Myocyte (in vitro differentiated cells): ENCODE results near the gene KDM6B. TPM values are rescaled to one million over a fixed set of nuclear protein-coding genes. Genes with fewer than 3 reads are reported as not detected.
"Not testable (repeated sequence)": the region's sequence is repeated elsewhere in the genome, so short reads cannot be mapped to it uniquely, and the experiment has no call there.

Experiments
- DNase-seq: peaks from one replicate; pipeline ENCODE4 v3.0.0-alpha.2; 2012; ENCODE audit warnings: low read depth
- total RNA-seq: library from RNA; depleted of rRNA; stranded (reverse); fragments of >200 nt; gene quantifications from 2 replicates; pipeline ENCODE4 v1.2.3, GENCODE V29; 2014

The KDM6B gene
- total RNA-seq, 1 donor from 2014 or later, result 3.9 TPM

DNA sequence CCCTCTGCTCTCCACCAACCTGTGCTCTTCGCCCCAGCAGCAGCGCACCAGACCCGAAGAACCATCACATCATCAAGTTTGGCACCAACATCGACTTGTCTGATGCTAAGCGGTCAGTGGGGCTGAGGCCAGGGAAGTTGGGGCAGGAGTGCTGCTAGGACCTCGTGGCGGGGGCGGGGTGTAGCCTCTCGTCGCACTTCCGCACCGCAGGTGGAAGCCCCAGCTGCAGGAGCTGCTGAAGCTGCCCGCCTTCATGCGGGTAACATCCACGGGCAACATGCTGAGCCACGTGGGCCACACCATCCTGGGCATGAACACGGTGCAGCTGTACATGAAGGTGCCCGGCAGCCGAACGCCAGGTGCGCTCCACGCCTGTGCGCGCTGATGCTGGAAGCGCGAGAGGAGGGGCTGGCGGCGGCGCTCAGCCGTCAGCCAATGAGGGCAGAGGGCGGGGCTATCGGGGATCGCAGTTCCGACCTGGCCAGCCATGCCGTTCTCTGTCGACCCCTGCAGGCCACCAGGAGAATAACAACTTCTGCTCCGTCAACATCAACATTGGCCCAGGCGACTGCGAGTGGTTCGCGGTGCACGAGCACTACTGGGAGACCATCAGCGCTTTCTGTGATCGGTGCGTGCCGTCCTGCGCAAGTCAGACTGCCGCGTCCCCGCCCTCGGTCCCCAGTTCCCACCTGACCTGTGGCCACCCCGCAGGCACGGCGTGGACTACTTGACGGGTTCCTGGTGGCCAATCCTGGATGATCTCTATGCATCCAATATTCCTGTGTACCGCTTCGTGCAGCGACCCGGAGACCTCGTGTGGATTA lies 17.6 kb downstream of the KDM6B start:
- DNase-seq, result peak; percentile 74

DNA sequence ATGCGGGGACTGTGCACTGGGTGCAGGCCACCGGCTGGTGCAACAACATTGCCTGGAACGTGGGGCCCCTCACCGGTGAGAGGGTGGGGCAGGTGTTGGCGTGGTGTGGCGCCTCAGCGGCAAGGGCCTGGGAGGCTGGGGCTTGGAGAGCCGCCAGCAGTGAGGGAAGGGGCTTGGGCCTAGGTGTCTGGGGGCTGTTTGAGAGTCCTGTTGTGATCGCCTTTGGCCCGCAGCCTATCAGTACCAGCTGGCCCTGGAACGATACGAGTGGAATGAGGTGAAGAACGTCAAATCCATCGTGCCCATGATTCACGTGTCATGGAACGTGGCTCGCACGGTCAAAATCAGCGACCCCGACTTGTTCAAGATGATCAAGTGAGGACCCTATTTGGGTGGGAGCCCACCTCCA lies 18.2 kb downstream of the KDM6B start:
- DNase-seq, result no peak

DNA sequence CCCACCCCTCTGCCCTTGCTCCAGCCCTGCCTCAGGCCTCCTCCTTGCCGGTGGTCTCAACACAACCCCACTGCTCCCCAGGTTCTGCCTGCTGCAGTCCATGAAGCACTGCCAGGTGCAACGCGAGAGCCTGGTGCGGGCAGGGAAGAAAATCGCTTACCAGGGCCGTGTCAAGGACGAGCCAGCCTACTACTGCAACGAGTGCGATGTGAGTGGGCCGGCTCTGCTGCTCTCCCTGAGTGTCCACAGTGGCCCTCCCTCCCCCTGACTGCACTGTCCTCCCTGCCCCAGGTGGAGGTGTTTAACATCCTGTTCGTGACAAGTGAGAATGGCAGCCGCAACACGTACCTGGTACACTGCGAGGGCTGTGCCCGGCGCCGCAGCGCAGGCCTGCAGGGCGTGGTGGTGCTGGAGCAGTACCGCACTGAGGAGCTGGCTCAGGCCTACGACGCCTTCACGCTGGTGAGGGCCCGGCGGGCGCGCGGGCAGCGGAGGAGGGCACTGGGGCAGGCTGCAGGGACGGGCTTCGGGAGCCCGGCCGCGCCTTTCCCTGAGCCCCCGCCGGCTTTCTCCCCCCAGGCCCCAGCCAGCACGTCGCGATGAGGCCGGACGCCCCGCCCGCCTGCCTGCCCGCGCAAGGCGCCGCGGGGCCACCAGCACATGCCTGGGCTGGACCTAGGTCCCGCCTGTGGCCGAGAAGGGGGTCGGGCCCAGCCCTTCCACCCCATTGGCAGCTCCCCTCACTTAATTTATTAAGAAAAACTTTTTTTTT lies 19.1 kb downstream of the KDM6B start:
- no peak for DNase-seq

DNA sequence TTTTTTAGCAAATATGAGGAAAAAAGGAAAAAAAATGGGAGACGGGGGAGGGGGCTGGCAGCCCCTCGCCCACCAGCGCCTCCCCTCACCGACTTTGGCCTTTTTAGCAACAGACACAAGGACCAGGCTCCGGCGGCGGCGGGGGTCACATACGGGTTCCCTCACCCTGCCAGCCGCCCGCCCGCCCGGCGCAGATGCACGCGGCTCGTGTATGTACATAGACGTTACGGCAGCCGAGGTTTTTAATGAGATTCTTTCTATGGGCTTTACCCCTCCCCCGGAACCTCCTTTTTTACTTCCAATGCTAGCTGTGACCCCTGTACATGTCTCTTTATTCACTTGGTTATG lies 19.6 kb downstream of the KDM6B start:
- DNase-seq, result no peak

DNA sequence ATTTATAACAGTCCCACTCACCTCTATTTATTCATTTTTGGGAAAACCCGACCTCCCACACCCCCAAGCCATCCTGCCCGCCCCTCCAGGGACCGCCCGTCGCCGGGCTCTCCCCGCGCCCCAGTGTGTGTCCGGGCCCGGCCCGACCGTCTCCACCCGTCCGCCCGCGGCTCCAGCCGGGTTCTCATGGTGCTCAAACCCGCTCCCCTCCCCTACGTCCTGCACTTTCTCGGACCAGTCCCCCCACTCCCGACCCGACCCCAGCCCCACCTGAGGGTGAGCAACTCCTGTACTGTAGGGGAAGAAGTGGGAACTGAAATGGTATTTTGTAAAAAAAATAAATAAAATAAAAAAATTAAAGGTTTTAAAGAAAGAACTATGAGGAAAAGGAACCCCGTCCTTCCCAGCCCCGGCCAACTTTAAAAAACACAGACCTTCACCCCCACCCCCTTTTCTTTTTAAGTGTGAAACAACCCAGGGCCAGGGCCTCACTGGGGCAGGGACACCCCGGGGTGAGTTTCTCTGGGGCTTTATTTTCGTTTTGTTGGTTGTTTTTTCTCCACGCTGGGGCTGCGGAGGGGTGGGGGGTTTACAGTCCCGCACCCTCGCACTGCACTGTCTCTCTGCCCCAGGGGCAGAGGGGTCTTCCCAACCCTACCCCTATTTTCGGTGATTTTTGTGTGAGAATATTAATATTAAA lies 20.2 kb downstream of the KDM6B start:
- DNase-seq, result no peak

DNA sequence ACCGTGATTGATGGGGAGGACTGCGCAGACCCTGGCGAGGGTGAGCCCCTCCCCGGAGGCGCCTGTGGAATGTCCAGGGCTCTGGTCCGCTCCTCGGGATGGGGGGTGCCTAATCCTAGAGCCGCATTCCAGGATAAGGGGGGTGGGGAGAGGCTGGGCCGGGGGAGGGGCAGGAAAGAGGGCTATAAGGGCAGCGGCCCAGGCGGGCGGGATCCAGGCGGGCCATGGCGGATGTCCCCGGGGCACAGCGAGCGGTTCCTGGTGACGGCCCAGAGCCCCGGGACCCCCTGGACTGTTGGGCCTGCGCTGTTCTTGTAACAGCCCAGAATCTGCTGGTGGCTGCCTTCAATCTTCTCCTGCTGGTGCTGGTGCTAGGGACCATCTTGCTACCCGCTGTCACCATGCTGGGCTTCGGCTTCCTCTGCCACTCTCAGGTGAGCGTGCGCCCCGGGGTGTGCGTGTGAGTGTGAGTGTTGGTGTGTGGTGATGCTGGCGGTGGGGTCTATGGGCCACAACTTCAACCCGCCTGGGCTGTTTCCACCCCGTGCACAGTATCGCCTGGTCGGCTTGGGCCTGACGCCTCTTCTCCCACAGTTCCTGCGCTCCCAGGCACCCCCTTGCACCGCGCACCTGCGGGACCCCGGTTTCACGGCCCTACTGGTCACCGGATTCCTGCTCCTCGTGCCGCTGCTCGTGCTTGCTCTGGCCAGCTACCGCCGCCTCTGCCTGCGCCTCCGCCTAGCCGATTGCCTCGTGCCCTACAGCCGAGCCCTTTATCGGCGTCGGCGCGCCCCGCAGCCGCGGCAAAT lies 21.0 kb downstream of the KDM6B start, which contains the start of gene TMEM88:
Gene TMEM88 (plus strand): TSS at position 216 of the 809 bp plus-strand sequence. CDS start 9 bp downstream, at position 225.
- DNase-seq, result no peak

DNA sequence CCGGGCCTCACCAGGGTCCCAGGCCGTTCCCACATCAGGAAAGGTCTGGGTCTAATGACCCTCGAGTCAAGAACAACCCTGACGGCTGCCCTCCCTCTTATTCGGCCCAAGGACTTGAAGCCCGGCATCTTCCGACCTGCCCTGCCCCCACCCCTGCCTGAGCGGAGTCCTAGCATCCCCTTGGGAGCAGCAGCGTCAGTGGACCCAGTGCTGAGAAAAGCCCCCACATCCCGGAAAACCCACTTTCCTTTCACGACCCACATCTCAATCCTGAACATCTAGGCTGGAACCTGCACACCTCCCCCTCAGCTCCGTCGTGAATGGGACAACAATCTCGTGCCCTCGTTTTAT lies 21.6 kb downstream of the KDM6B start:
- DNase-seq, result no peak

DNA sequence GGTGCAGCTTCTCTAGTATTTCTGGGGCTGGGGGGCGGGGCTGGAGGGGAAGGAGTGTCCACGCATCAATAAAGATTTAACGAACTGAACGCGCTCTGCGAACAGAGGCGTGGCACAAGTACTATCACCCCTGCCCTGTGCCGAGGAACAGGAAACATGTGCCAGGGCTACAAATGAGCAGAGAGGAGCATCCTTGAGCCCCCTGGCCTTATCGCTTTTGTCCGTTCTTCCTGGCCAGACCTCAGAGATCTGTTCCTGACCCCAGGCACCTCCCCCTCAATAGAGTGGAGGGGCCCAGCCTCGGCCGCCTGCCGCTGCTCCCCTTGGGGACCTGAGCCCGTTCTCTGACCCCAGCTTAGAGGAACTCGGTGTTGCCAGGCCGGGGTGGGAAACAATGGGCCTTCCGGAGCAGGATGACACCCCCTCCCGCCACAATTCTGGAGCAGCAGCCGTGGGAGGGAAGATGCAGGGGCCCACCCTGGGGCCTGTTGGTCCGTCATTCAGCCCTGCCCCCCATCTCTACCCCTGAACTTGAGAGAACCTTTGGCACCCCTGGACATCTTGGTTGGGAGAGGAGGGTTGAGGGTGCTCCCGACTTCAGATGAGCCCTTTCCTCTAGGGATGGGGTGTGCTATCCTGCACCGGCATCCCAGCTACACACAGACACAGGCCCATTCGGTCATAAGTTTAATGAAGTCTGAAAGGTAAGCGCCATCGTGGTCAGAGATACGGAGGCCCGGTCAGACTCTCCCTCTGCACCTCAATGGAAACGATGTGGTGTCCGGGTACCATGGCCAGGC lies 22.2 kb downstream of the KDM6B start:
- peak; percentile 10 for DNase-seq

DNA sequence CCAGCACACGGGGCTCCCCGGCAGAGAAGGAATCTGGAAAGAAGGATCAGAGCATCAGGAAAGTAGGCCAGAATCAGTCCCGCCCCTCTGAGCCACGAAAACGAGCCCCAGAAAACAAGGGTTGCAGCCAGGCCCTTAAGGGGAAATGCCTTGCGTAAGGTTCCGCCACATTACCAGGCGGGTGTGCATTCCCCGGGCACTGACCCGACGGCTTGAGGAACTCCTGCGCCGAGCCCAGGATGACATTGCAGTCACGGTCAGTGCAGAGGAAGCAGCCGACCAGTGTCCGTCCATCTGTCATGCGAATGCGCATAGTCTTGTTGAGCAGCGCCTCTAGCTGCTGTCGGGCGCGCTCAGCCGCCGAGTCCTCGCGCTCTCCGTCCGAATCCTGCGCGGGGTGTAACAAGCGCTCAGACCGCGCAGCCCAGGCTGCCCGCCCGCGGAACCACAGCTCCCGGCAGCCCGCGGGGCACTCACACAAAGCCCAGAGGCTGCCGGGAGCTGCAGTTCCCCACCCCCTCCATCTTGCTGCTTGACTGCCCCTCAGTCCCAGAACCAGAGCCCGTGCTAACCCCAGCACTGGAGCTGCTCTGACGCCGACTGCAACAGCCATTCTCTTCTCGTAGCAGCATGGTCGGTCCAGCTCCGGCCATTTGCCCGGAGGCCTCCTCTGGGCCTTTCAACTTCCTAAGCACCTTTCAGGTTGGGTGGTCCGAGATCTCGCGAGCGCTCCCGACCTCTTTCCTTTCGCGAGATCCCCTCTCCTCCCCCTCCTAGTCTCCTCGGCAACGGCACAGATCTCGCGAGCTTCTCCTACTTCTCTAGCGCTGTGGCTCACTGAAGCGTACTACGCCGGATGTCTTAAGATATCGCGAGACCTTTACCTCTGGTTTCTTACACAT lies 23.0 kb downstream of the KDM6B start, which contains the start of gene NAA38:
Gene NAA38 (minus strand): TSS at position 749 of the 902 bp plus-strand sequence. CDS start 96 bp downstream, at position 653.
- peak; percentile 100 for DNase-seq

DNA sequence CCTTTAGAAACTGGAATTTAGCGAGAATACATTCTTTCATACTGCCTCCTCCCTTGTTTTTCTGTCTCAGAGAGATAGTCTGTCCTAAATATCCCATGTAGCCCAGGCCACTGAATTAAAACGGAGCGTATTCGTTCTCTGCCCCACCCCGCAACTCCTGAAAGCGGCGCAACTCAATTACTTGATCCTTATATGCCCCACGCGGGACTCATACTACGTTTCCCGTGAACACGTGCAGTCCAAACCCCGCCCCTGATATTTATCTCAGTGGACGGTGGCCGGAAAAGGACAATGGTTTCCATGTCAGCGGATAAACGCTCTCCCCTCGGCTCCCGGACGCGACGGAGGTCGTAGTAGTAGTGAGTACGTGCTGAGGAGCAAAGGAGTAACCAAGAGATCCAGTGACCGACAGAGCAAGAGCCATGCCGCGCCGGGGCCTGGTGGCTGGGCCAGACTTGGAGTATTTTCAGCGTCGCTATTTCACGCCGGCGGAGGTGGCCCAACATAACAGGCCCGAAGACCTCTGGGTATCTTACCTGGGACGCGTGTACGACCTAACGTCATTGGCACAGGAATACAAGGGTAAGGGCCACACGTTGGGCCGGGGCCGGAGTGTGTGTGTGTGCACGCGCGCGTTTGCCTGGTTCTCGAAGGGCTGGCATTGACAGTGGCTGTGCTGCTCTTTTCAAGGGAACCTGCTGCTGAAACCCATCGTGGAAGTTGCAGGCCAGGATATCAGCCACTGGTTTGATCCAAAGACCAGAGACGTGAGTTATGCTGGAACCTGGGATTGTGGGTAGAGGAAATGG lies 23.9 kb downstream of the KDM6B start, which contains the start of gene CYB5D1:
Gene CYB5D1 (plus strand): TSS at position 291 of the 809 bp plus-strand sequence. CDS start 132 bp downstream, at position 423.
- peak; percentile 97 for DNase-seq

DNA sequence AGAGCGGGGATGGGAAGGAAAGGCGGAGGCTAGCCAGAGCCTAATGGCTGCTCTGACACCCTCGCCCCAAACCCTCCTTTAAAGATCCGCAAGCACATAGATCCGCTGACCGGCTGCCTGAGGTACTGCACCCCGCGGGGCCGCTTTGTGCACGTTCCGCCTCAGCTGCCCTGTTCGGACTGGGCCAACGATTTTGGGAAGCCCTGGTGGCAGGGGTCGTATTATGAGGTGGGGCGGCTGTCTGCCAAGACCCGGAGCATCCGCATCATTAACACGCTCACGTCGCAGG lies 24.4 kb downstream of the KDM6B start:
- peak; percentile 36 for DNase-seq

DNA sequence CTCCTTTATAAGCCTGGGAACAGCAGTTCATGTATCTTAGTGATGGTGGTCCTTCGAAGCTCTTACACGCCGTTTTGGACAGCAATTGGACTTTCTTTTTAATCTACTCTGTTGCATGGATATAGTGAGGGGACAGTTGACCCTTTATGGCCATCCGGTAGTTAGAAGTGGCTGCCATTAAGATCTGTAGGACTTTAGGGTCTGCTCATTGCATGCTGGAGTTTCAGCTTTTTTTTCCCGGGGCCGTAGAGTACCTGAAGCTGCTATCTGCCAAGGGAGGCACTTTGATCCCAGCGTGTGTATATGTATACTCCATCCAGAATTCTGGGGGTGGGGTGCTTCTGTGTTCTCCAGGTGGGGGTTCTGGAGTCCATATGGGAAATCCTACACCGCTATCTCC lies 25.0 kb downstream of the KDM6B start:
- no peak for DNase-seq

DNA sequence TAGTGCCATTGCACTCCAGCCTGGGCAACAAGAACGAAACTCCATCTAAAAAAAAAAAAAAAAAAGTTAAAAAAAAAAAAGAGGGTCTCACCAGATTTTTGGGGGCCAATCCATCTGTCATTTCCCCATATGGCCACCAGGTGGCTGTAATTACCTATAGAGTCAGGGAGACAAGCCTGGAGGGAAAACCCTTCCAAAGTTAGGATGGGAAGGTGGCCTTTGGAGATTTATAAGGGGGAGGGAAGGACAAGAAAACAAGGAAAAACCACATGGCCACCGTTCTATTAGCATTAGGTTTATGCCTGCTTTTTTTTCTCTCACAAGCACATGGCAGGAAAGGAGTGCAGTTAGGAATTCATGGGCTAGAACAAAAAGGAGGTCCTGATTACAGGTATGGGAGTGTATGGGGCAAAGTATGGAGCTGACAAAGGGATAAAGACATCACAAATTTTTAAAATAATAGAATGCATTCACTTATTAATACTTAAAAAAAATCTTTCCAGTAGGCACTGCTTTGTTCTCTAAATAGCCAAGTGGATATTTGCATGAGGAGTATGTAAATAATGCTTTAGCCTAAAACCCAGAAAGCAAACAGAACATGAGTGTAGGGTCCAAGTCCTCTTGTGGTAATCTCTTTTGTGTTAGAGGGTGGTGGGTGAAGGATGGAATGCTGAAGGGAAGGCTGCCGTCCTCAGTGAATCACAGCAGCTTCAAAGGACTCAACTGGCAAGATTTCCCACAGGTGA lies 28.8 kb downstream of the KDM6B start:
- peak; percentile 61 for DNase-seq

DNA sequence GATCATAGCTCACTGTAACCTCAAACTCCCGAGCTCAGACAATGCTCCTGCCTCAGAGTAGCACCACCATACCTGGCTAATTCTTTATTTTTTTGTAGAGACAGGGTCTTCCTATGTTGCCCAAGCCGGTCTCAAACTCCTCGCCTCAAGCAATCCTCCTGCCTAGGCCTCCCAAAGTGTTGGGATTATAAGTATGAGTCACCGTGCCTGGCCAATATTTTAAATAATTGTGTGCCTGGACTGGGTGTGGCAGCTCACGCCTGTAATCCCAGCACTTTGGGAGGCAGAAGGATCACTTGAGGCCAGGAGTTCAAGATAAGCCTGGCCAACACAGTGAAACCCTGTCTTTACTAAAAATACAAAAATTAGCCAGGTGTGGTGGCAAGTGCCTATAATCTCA lies 30.4 kb downstream of the KDM6B start:
- DNase-seq, result not testable (repeated sequence)

DNA sequence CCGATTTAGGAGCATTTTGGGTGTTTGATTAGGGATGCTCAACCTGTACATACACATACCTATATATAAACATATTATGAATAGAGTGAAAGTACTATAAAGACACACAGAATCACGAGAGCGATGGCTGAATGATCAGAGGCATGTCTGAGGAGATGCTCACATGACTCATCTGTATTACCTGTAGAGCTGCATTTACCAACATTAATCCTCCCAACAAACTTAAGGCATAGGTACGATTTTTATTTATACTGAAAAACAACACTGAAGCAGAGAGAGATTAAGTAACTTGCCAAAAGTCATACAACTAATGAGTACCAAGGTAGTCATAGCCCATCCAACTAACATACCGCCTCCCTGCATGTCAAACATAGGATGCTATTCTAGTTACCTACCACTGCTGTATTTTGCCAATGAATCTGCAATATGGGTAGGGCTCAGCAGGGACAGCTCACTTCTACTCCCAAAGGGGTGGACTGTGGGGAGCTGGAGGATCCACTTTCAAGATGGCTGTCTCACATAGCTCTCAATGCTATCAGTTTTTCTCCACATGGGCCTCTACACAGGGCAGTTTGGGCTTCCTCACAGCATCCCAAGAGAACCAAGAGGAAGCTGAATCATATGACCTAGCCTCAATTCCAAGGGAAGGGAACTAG lies 31.1 kb downstream of the KDM6B start:
- no peak for DNase-seq

DNA sequence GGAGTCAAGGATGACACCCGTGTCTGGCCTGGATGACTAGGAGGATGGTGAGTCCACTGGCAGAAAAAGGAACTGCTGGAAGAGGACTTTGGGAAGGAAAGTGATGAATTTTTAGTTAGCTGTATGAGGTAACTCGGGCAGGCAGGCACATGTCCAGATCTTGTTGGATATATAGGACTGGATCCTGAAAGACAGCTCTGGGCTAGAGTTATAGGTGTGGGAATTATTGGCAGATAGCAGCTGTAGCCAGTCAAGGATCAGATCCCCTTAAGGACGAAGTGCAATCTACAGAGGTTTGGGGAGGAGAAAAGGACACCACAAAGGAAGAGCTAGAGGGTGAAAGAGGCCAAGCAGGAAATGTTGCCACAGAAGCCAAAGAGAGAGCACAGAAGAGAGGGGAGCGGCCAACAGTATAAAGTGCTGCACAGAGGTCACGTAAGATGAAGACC lies 33.9 kb downstream of the KDM6B start:
- no peak for DNase-seq

DNA sequence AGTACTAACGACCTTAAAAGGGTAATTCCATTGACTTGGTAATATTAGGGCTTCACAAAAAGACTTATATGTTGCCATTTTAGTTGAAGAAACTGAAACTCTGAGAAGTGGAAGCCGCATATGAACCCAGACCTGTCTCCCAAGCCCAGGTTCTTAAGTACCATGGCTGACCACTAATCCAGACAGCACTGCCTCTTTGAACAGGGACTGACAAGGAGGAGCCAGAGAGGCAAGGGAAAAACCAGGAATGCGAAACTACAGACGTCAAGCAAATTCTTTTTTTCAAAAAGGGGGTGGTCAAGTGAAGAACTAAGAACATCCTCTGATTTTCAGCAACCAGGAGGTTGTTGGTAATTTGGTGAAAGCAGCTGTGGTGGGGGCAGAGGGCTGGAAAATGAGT lies 39.0 kb downstream of the KDM6B start:
- no peak for DNase-seq
